ENCODE data around the gene SEMA6B.
"Not testable (repeated sequence)": the region's sequence is repeated elsewhere in the genome, so short reads cannot be mapped to it uniquely, and the experiment has no call there.

SEMA6B gene

DNA sequence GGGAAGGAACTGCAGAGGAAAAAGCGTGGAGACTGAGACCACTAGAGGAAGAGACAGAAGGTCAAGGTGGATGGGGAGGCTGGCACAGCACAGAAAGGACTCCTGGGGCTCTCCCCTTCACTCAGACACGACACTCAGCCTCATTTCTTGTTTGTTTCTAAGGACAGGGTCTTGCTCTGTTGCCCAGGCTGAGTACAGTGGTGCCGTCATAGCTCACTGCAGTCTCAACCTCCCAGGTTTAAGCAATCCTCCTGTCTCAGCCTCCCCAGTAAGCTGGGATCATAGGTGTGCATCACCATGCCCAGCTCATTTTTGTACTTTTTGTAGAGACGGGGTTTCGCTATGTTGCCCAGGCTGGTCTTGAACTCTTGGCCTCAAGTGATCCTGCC, 11.4 kb upstream of the SEMA6B start:
- Histone ChIP-seq H3K9ac (ENCODE audit: insufficient read length) (no peak overlapping the region), H3K27ac (no peak overlapping the region), H3K9me3 (ENCODE audit: low read depth, low read length) (no peaks in the 10 kb centered on the region), H3K36me3 (ENCODE audit: insufficient read depth, low read length) (no peaks in the 10 kb centered on the region), H3K4me3 (no peak overlapping the region)
- TF ChIP-seq FOXP2 (optimal IDR thresholded peaks at IDR 0.05; ENCODE audit: control extremely low read depth, extremely low read length, insufficient read depth) (no peak), EZH2 (IDR thresholded peaks at IDR 0.05) (no peak), POLR2AphosphoS5 (IDR thresholded peaks at IDR 0.05; ENCODE audit: borderline replicate concordance, low read depth, low read length) (no peak)
- no peak for DNase-seq (ENCODE audit: low read depth, low spot score)

DNA sequence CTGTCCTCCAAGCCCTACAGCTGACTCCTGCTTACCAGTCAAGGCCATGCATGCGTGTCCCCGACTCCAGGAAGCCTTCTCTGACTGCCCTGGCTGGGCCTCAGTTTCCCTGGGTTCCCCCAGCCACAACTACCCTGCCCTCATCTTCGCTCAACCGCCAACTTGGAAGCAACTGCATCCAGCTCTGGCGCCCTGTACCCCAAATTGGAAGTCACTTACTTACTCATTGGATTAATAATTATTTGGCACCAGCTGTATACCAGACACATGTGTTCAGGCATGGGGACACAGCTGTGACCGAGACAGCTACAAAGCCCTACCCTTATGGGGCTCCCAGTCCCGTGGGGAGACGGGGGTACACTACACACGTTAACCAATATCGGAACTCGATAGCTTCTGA, 10.9 kb upstream of the SEMA6B start:
- H3K4me3 ChIP-seq: no peak overlapping the region
- no peak for DNase-seq (ENCODE audit: low read depth, low spot score)
- no peak overlapping the region for H3K9ac ChIP-seq (ENCODE audit: insufficient read length)
- H3K27ac ChIP-seq: no peak overlapping the region
- H3K36me3 ChIP-seq (ENCODE audit: insufficient read depth, low read length): no peaks in the 10 kb centered on the region
- TF ChIP-seq FOXP2 (optimal IDR thresholded peaks at IDR 0.05; ENCODE audit: control extremely low read depth, extremely low read length, insufficient read depth): no peak
- TF ChIP-seq EZH2 (IDR thresholded peaks at IDR 0.05): no peak
- TF ChIP-seq POLR2AphosphoS5 (IDR thresholded peaks at IDR 0.05; ENCODE audit: borderline replicate concordance, low read depth, low read length): no peak
- no peaks in the 10 kb centered on the region for H3K9me3 ChIP-seq (ENCODE audit: low read depth, low read length)

DNA sequence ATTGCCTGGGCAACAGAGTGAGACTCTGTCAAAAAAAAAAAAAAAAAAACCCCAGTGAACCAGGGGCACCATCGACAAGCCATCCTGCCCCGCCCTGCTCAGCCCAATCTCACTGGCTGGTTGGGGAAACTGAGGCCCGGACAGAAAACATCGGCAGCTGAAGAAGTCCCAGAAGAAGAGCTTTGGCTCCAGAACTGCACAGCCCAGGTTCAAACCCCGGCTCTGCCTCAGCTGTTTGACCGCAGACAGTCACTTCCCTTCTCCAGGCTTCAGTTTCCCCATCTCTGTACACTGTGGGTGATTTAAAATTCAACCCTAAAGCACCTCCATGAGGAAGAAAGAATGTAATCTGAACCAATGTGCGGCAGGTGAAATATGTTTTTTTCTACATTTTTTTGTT, 9.4 kb upstream of the SEMA6B start:
- Histone ChIP-seq H3K9ac (ENCODE audit: insufficient read length) (no peak overlapping the region), H3K27ac (no peak overlapping the region), H3K4me3 (no peak overlapping the region), H3K9me3 (ENCODE audit: low read depth, low read length) (no peaks in the 10 kb centered on the region), H3K36me3 (ENCODE audit: insufficient read depth, low read length) (no peaks in the 10 kb centered on the region)
- DNase-seq (ENCODE audit: low read depth, low spot score): no peak
- TF ChIP-seq POLR2AphosphoS5 (IDR thresholded peaks at IDR 0.05; ENCODE audit: borderline replicate concordance, low read depth, low read length): no peak

DNA sequence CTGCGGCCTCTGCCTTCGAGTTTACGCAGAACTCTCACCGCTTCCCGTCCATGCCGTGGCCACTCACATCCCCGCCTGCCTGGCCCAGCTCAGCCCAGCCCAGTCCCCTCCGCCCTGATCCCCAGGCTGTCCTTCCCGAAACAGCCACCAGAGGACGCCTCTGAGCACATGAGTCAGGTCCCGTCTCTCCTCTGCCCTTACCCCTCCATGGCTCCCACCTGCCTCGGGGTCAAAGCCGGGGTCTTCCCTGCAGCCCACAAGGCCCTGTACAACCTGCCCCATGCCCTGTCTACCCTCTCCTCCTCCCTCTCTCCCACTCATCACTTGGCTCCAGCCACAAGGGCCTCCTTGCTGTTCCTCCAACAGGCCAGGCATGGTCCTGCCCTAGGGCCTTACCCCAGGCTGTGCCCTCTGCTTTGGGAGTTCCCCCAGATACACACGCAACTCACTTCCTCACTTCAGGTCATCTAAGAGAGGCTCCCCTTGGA, 8.1 kb upstream of the SEMA6B start:
- no peak overlapping the region for H3K4me3 ChIP-seq
- DNase-seq (ENCODE audit: low read depth, low spot score): no peak

DNA sequence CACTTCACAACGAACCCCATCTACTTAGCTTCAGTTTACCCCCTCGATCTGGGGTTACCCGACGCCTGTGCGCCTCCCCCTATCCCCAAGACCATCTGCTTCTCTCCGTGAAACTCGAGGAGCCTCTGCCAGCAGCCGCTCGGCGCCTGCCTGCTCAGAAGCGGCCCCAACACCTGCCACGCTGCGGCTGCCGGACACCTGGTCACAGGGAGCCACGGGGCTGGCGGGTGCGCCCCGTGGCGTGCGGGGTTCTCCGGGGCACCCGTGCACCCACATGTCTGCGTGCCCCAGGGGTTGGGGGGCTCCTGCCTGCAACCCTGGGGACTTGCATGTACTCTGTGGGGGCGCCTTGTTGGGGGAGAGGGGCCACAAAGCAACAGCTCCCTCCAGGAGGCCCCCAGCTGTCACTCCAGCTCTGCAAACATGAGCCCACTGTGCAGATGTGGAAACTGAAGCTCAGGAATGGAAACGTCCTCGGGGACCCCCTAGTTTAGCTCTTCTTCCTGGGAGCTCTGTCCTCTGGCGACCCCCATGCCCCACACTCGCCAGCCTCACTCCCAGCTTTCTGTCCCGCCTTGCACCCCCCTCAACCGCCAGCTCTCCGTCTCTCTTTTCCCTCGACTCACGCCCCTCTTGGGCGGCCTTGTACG, 7.0 kb upstream of the SEMA6B start:
- DNase-seq (ENCODE audit: low read depth, low spot score): no peak
- TF ChIP-seq EZH2 (IDR thresholded peaks at IDR 0.05) (no peak), FOXP2 (optimal IDR thresholded peaks at IDR 0.05; ENCODE audit: control extremely low read depth, extremely low read length, insufficient read depth) (no peak), POLR2AphosphoS5 (IDR thresholded peaks at IDR 0.05; ENCODE audit: borderline replicate concordance, low read depth, low read length) (no peak)
- Histone ChIP-seq H3K9ac (ENCODE audit: insufficient read length) (no peak overlapping the region), H3K9me3 (ENCODE audit: low read depth, low read length) (no peaks in the 10 kb centered on the region), H3K4me3 (no peak overlapping the region), H3K27ac (no peak overlapping the region), H3K36me3 (ENCODE audit: insufficient read depth, low read length) (no peaks in the 10 kb centered on the region)

More for the DNA sequence above, 8.1 kb upstream of the SEMA6B start:
- Histone ChIP-seq H3K27ac (no peak overlapping the region), H3K36me3 (ENCODE audit: insufficient read depth, low read length) (no peaks in the 10 kb centered on the region), H3K9me3 (ENCODE audit: low read depth, low read length) (no peaks in the 10 kb centered on the region), H3K9ac (ENCODE audit: insufficient read length) (no peak overlapping the region)
- TF ChIP-seq EZH2 (IDR thresholded peaks at IDR 0.05): no peak

DNA sequence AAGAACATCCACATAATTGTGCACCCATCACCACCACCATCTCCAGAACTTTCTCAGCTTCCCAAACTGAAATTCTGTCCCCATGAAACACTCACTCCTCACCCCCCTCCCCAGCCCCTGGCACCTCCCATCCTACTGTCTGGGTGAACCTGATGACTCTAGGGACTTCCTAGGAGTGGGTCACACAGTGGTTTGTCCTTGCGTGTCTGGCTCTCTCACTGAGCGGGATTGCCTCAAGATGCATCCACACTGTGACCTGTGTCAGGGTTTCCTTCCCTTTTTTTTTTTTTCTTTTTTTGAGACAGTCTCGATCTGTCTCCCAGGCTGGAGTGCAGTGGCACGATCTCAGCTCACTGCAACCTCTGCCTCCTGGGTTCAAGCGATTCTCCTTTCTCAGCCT, 4.1 kb upstream of the SEMA6B start:
- H3K9ac ChIP-seq (ENCODE audit: insufficient read length); H3K27ac ChIP-seq; H3K36me3 ChIP-seq (ENCODE audit: insufficient read depth, low read length); H3K9me3 ChIP-seq (ENCODE audit: low read depth, low read length); DNase-seq (ENCODE audit: low read depth, low spot score); H3K4me3 ChIP-seq: not testable (repeated sequence)

DNA sequence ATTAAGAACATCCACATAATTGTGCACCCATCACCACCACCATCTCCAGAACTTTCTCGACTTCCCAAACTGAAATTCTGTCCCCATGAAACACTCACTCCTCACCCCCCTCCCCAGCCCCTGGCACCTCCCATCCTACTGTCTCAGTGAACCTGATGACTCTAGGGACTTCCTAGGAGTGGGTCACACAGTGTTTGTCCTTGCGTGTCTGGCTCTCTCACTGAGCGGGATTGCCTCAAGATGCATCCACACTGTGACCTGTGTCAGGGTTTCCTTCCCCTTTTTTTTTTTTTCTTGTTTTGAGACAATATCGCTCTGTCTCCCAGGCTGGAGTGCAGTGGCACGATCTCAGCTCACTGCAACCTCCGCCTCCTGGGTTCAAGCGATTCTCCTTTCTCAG, 2.6 kb upstream of the SEMA6B start:
- DNase-seq (ENCODE audit: low read depth, low spot score); H3K36me3 ChIP-seq (ENCODE audit: insufficient read depth, low read length); H3K9me3 ChIP-seq (ENCODE audit: low read depth, low read length); H3K27ac ChIP-seq; H3K9ac ChIP-seq (ENCODE audit: insufficient read length); H3K4me3 ChIP-seq: not testable (repeated sequence)

DNA sequence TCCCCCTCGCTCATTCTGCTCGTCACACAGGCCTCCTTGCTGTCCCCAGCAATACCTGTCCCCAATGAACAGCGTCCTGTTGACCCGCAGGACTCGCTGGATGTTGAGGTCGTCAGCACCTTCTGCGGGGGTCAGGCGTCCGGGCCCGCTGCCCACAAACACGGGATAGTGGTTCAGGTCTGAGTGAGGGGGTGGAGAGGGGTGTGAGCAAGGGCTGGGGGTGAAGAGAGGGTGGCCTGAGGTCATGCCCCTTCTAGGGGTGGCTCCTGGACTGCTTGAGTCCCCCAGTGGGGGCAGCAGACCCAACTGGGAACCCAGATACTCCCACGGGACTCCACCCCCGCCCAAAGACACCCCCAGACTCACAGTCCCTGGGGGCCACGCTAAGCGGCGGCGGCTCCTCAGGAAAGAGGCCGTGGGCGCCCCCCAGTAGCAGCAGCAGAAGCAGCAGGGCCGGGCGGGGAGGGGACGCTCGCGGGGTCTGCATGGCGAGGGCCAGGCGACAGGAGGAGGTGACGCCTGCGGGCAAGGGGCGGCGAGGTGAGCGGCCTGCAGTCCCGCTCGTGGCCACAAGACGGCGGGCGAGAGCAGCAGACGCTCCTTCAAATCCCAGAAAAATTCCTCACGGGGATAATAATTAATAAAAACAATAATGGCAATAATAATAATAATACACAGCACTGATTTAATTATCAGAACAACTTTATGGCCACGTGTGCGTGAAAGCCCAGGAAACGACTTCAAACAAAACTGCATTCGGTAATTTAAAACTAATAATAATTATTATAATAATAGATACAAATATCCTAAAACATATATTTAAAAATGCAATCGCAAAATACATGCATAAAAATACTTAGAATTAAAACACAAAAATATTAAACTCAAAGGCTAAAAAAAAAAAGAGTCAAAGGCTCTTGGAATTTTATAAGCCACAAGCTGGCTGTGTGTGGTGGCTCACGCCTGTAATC, 1.2 kb downstream of the SEMA6B start:
- Histone ChIP-seq H3K36me3 (ENCODE audit: insufficient read depth, low read length) (no peaks in the 10 kb centered on the region), H3K4me3 (peak overlapping the region; percentile 40; the same call in 1 of the 2 replicates), H3K27ac (no peak overlapping the region), H3K9ac (ENCODE audit: insufficient read length) (no peak overlapping the region), H3K9me3 (ENCODE audit: low read depth, low read length) (no peaks in the 10 kb centered on the region)
- no peak for TF ChIP-seq EZH2 (IDR thresholded peaks at IDR 0.05)
- TF ChIP-seq FOXP2 (optimal IDR thresholded peaks at IDR 0.05; ENCODE audit: control extremely low read depth, extremely low read length, insufficient read depth): no peak
- TF ChIP-seq POLR2AphosphoS5 (IDR thresholded peaks at IDR 0.05; ENCODE audit: borderline replicate concordance, low read depth, low read length): no peak
- DNase-seq (ENCODE audit: low read depth, low spot score): no peak
